HG03025 (cell line): ENCODE results near the gene VPS37C.

Experiments used
- ATAC-seq: cut with Tn5 transposase; IDR thresholded peaks from one replicate; pipeline ENCODE4 v1.9.1; 2021; ENCODE audit warnings: mild to moderate bottlenecking, moderate library complexity; ENCODE audit not compliant: unreplicated experiment, low FRiP score

The VPS37C gene

DNA sequence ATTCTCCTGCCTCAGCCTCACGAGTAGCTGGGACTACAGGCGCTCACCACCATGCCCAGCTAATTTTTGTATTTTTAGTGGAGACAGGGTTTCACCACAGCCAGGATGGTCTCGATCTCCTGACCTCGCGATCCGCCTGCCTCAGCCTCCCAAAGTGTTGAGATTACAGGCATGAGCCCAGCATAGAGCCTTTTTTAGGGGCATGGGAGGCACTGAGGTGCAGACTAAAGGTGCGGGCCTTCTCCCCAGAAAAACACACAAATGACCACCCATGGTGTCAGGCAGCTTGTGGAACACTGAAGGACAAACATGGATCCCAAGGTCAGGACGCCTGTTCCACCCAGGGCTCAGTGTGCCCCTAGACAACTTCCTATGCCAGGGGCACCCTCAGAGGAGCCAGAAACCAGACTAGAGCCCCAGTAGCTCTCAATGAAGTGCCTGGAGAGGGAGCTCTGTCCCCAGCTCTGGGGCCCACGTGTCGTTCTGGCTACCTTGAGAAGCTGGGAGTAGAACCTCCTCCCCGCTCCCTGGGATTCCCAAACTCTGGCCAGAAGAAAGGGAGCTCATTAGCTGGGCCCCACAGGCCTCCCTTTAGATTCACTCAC lies 80.1 kb downstream of the VPS37C start:
- ATAC-seq: no peak

DNA sequence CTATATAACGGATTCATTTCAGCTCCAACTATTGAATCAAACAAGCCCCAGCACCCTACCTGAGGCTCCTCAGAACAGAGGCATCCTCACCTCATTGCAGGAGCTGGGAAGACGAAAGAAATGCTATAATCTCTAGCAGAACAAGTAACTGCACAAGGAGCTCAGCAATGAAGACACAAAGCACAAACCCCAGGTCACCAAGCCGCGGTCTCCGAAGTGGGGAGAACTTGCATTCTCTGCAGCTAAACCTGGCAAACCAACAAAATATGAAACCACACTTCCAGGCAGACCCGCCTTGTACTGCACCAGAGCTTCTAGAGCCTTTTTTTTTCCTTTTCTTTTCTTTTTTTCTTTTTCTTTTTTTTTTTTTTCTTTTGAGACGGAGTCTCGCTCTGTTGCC lies 80.7 kb downstream of the VPS37C start:
- ATAC-seq: no peak
